Activated T-helper 1 cell treated with anti-CD3 and anti-CD28 coated beads, Interleukin-2, amount 50 U/mL, for 16 hours (primary cell): ENCODE data around the gene KRTAP21-3.
"Not testable (repeated sequence)": the region's sequence is repeated elsewhere in the genome, so short reads cannot be mapped to it uniquely, and the experiment has no call there.

Source experiments
- DNase-seq, 2 donors: peaks; one replicate each; pipeline ENCODE4 v3.0.0-alpha.2; 2020; ENCODE audit warnings: low read depth in 1 of 2, low spot score in 1 of 2

Gene KRTAP21-3, protein sequence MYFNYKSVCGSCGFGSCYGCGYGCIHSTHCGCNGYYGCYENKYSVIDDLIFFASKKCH

DNA sequence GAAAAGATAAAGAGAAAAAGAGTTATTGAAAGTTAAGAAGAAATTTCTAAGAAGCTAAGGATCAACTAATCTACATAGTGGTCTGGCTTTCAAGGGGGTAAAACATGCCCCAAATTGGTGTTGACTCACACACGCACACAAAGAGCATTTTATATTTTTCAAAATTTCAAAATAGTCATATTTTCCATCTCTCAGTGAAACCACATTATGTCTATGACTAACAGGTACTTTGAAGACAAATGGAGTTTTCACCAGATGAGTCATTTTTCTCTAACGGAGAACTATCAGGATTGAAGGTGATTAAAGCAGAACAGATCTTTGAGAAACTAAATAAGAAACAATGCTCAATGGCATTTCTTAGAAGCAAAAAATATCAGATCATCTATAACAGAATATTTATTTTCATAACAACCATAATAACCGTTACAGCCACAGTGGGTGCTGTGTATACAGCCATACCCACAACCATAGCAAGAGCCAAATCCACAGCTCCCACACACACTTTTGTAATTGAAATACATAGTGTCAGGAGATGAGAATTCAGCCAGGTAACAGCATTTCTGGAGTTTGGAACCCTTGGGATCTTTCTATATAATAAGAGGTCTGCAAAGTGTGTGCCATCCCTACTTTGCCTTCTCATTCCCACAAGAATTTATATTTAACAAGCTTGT is at the start of gene KRTAP21-3:
KRTAP21-3 (minus strand) TSS at position 539 of the 671 bp plus-strand sequence; CDS start at position 521, 18 bp downstream.
- no peak for DNase-seq

DNA sequence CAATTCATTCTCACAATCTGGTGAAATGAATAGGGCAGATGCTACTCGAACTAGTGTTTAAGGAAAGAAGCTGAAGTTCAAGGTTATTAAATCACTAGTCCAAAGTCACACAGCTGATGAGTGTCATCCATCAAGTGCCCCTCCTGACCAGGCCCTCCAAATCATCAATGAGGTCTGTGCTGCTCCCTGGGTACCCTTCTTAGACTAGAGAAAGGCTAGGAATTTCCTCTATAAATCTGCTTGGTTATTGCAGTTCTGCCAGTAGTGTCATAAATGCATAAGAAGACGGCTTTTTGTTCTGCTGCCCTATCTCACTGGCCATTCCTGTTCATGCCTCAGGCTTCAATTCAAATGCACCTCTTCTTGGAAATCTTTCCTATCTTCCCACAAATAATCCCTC is 42.2 kb upstream of the KRTAP21-3 start:
- no peak for DNase-seq

DNA sequence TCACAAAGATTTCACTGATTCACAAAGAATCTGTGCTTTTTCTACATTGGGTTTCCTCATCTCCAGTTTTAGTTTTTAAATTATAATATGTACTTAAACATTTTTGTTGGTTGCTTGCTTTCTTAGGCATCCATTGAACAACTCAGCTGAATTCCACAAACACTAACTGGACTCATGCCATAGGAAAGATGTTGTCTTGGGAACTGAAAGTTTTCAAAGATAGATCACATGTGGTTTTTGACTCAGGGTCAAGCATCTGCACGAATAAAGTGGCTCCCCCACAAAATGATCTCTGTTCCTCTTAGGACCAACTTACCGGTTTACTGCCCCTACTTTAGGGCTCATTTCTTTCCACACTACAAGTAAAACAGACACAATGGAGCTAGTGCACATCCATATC is 39.7 kb upstream of the KRTAP21-3 start:
- DNase-seq, result no peak

- not testable (repeated sequence) for DNase-seq
Measured at GRCh38 chr21:30755328-30755727, 36.8 kb upstream of the KRTAP21-3 start, which contains the start of gene KRTAP21-1. Gene KRTAP21-1 (minus strand): TSS chr21:30755428. CDS start chr21:30755378, 50 bp downstream.

- DNase-seq, result no peak
Measured at GRCh38 chr21:30747159-30747558, 28.6 kb upstream of the KRTAP21-3 start, which contains the start of gene KRTAP21-2. Gene KRTAP21-2 (minus strand): TSS chr21:30747259. CDS start chr21:30747202, 57 bp downstream.

- no peak for DNase-seq
Measured at GRCh38 chr21:30740462-30740861, 21.9 kb upstream of the KRTAP21-3 start.

- DNase-seq, result no peak
Measured at GRCh38 chr21:30733026-30733425, 14.4 kb upstream of the KRTAP21-3 start.

DNA sequence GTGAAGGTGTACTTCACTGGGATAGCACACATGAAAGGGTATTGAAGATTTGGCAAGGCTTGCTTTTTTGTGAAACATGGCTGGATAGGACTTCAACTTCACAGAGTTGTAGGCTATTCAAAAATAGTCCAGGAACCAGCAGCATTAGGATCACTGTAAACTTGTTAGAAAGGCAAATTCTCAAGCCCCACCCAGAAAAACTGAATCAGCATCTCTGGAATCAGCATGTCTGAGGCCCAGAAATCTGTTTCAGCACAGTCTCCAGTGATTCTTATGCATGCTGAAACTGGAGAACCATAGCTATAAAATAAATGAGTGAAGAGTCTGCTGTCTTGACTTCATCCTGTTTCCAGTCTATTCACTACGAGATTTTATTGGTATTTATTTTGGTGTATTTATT is 8.1 kb upstream of the KRTAP21-3 start:
- no peak for DNase-seq

DNA sequence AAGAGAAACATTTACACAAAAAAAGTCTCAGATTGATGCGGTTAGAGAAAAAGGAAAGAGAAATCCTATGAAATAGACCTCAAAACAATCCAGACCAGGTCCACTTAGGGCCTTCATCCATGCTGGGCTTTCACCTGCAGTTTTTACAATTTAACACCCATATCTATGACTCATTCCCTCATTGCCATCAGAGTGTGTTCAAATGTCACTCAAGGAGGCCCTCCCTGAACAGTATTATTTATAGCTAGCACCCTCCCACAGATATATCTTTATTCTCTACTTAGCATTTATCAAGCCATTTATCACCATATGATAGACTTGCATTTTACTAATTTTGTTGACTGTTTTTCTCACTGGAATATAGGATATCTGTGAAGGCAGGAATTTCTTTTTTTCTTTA is 824 bp upstream of the KRTAP21-3 start:
- DNase-seq, result no peak

DNA sequence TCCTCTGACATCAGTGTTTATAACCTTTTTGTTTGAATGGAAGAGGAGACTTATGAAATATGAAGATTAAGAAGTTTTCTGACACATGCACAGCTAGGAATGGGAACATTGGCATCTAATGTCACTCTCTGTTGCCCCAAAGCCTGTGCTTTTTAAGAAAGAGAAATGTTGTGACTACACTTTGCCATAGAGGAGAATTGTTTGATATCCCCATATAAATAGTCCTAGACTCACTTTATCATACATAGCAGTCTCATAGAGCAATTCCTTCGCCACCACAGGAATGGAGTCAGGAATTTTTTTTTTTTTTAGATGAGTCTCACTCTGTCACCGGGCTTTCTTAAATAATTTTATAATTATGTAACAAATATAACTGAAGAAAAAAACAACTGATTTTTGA is 1.5 kb downstream of the KRTAP21-3 start:
- DNase-seq, result no peak

GRCh38 chr21:30714946-30715345 is 3.6 kb downstream of the KRTAP21-3 start:
- DNase-seq, result no peak

- no peak for DNase-seq
Measured at GRCh38 chr21:30714456-30714855, 4.1 kb downstream of the KRTAP21-3 start.

DNA sequence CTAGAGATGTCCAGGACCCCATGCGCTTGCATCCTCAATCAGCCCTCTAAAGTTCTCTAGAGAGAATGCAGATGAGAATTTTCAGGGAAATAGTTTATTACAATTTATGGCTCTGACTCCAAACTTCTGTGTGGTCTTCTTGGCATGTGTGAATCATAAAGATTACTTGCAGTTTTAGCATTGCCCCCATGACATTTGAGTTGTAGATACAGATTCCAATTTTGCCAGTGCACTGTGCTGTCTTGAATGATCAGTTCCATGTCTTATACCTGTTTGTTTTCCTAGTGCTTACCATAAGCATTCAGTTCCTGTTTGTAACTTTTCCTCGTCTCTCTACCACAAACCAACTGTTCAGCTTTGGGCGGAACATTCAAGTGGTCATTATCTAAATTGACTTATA is 4.8 kb downstream of the KRTAP21-3 start:
- DNase-seq, result no peak

DNA sequence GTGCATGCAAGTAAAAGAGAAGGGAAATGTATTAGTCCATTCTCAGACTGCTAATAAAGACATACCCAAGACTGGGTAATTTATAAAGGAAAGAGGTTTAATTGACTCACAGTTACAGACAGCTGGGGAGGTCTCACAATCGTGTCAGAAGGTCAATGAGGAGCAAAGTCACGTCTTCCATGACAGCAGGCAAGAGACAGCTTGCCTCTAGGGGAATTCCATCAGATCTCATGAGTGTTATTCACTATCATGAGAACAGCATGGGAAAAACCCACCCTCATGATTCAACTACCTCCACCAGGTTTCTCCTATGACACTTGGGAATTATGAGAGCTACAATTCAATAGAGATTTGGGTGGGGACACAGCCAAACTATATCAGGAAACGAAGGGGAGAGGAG is 8.1 kb downstream of the KRTAP21-3 start:
- no peak for DNase-seq

GRCh38 chr21:30707409-30707808 is 11.2 kb downstream of the KRTAP21-3 start:
- no peak for DNase-seq

- DNase-seq, result no peak
Measured at GRCh38 chr21:30695956-30696355, 22.6 kb downstream of the KRTAP21-3 start.

- no peak for DNase-seq
Measured at GRCh38 chr21:30689822-30690221, 28.8 kb downstream of the KRTAP21-3 start.

GRCh38 chr21:30684506-30684905 is 34.1 kb downstream of the KRTAP21-3 start:
- DNase-seq, result no peak

DNA sequence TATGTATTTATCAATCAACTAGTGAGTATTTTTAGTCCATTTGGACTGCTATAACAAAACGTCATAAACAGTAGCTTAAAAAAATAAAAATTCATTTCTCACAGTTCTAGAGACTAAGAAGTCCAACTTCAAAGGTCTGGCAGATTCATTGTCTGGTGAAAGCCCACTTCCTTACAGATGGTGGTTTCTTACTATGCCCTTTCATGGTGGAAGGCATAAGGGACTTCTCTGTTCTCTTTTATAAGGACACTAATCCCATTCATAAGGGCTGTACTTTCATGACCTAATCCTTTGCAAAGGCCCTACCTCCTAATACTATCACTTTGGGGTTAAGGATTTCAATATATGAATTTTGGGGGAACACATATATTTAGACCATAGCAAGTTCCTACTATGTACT is 38.0 kb downstream of the KRTAP21-3 start:
- no peak for DNase-seq

- no peak for DNase-seq
Measured at GRCh38 chr21:30676737-30677136, 41.8 kb downstream of the KRTAP21-3 start.

- no peak for DNase-seq
Measured at GRCh38 chr21:30674312-30674711, 44.3 kb downstream of the KRTAP21-3 start.

GRCh38 chr21:30672985-30673650 is 45.5 kb downstream of the KRTAP21-3 start:
- DNase-seq, result no peak
